ENCODE measurements around the gene EFNA5. TPM values are rescaled to one million over a fixed set of nuclear protein-coding genes. Genes with fewer than 3 reads are reported as not detected.

The EFNA5 gene
- polyA plus RNA-seq, 4 donors, result 26.1 to 30.3 (median 27.6) TPM

DNA sequence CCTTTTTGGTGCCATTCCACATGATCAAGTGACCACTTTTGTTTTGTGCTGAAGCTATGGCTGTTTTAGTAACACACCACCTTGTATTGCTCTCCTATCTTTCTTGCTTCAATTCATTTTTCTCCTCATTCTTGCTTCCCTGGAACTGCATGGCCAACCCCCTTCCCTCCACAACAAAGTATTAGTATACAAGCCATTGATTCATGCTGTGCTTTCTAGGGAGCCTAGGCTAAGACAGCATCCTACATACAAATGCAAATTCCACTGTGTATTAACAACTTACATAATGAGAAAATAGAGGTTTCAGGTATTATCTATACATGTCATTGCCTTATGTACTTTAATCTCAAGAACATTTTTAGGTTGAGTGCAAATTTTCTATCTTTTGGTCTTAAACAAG is 141.1 kb downstream of the EFNA5 start:
- no peak for DNase-seq (ENCODE audit: low read depth in 4 of 4, low spot score in 3 of 4)

DNA sequence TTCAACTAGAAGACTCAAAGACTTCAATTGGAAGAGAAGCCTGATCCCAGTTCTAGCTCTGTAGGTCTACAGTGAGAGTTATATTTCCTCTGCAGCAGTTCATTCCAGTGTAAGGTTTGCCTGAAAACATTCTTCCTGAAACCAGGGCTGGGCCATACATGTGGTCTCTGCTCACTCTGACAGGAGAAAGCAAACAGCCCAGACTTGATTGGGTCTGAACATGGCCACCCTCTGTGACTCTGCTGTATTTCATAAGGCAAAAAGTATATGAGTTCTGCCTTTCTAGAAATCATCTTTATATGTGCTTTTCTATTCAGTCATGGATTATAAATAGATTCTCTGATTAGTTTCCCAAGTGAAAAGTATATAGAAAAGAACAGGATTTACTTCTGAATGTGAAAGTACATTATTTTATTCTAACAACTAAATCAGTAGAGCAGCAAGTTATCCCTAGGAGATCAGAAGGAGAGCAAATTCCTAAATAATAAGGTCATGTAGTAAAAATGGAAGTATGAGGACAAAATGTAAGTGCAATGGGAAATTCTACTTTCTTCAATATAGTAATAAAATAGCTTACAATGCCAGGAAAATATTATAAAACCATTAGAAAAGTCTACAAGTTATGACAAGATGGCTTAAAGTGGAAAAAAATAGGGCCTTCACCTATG is 144.3 kb downstream of the EFNA5 start:
- no peak for DNase-seq (ENCODE audit: low read depth in 4 of 4, low spot score in 3 of 4)

DNA sequence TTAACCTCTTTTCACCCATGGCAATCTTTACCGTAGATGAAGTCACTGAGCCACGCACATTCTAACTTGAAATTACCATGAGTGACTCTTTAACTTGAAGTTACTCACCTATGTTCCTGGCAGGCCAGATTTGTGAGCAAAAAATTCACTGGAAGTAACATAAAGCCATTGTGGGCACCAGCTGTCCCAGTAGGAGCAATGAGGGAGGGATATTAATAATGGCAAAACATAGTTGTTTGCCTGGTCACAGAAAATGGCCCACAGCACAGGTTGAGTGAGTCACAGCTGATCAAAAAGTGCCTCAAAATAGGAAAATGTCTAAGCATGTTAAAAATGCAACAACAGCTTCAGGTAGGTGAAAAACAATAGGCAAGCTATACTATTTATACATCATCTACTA is 146.6 kb downstream of the EFNA5 start:
- no peak for DNase-seq (ENCODE audit: low read depth in 4 of 4, low spot score in 3 of 4)

DNA sequence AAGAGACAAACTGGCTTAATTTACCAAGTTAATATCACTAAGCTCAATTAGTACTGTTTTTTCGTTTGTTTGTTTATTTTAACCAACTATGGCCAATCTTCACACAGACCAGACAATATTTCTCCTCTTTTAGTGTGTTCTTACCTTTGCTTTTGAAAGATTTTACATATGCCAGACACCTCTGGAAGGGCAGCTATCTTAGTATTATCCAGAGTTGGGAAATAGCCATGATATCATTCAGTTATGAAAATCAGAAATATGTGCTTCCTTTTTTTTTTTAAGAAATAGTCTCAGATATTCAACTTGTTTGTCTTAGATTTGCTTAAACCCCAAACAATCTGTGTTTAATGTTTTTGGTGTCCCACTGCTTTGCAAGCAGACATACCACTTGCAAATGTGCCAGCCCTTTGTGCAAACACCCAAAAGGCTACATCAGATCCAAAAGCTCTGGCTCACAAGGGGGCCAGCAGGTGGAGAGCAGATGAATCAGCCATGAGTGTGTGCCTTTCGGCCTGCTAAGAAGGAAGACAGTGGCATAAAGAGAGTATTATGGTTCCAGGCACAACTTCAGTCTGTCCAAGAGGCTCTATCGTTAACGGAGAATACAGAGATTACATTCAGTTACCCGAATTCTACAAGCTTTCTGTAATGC is 147.6 kb downstream of the EFNA5 start:
- DNase-seq (ENCODE audit: low read depth in 4 of 4, low spot score in 3 of 4), result no peak

DNA sequence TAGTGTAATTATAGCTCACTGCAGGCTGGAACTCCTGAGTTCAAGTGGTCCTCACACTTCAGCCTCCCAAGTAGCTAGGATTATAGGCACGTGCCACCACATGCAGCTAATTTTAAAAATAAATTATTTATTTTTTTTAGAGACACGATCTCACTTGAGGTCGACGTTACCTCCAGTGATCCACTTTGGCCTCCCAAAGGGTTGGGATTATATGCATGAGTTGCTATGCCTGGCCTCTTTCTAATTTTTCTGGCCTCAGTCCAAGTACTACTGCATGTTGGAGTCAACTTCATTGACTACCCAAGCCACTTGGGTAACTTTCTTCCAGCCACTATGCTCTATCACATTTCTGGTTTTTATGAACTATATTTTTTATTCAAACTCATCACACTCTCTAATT is 148.3 kb downstream of the EFNA5 start:
- no peak for DNase-seq (ENCODE audit: low read depth in 4 of 4, low spot score in 3 of 4)

DNA sequence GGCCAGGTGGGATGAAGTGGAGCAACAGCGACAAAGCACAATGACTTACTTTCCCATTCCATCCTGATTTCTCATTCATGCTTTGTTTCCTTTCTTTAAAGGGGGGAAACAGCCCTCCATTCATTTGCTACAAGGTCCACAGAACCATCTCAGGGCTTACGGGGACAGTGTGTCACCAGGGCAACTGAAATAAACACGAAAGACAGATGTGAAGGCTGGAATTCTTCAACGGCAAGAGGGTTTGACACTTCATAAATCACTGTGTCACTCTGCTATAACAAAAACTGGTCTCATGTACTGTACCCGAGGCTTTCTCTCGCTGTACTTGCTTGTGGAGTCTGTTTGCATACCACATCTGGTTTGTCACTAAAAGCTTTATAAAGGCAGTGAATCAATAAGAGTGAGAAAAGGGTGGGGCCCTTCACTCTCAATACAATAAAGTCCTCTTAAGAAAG is 150.8 kb downstream of the EFNA5 start:
- DNase-seq (ENCODE audit: low read depth in 4 of 4, low spot score in 3 of 4), result peak in 1 of 4 donors; percentile 44

DNA sequence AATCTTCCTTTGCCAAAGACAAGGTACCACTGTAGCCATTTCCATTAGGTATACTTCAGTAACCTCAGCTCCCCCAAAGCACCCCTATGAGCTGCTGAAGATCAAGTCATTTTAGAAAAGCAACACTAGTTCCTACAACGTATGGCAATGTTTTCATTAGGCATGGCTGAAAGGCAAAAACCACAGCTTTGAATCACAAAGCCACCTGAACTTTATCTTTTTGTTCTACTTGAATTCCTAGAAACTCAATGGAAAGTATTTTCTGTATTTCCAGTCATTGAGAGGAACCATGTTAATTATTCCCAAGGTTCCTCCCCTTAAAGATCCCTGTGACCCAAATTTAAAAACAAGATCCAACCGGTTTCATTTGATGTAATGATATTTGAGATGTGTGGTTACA is 152.1 kb downstream of the EFNA5 start:
- DNase-seq (ENCODE audit: low read depth in 4 of 4, low spot score in 3 of 4), result no peak

DNA sequence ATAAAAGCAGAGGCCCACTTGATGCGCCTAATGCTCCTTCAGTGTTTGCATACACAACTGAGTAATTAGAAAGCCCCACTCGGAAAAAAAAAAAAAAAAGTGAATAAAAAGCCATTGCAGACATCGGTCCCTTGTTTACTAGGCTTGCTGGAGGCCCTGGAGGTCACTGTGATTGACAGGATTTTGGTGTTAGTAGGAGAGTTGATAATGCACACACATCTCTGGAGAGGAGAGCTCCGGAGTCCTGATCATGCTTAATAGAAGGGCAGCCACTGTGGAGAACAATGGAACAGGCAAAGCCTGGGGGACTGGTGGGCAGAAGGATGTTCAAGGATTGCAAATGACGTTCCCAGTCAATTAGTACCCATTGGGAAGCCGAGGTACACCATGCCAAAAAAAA is 152.5 kb downstream of the EFNA5 start:
- DNase-seq (ENCODE audit: low read depth in 4 of 4, low spot score in 3 of 4), result no peak

DNA sequence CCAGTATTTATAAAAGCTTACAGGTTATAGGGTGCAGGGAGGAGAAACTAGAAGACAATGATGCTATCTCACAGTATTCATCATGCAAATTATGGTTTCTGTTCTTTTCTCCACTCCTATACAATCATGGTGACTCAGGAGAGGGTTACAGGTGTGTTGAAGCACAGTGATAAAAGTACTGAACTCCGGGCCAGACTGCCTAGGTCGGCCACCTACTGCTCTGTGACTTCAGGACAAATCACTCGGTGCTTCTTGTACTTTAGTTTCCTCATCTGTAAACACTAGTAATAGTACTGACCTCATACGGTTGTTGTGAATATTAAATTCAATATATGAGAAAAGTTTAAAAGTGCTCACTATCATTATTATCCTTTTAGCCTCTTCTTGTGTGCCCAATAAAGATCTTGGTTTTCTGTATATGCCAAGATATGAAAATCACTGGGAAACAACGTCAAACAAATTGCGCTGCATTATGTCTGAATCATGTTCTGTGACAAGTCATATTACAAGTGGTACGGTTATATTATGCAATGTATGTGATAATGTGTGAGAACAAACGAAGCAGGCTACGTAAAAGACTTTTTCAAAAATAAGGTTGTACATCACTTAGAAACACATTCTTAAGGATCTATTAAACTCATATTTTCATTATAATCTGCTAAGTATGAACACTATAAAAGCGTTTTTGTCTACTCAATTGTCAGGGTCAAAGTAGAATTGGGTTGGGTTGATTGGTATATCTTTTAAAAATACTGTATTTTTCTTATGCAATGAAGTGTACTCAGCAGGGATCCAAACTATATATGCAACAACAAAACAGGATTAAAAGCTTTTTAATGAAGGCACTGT is 153.3 kb downstream of the EFNA5 start:
- DNase-seq (ENCODE audit: low read depth in 4 of 4, low spot score in 3 of 4), result no peak

DNA sequence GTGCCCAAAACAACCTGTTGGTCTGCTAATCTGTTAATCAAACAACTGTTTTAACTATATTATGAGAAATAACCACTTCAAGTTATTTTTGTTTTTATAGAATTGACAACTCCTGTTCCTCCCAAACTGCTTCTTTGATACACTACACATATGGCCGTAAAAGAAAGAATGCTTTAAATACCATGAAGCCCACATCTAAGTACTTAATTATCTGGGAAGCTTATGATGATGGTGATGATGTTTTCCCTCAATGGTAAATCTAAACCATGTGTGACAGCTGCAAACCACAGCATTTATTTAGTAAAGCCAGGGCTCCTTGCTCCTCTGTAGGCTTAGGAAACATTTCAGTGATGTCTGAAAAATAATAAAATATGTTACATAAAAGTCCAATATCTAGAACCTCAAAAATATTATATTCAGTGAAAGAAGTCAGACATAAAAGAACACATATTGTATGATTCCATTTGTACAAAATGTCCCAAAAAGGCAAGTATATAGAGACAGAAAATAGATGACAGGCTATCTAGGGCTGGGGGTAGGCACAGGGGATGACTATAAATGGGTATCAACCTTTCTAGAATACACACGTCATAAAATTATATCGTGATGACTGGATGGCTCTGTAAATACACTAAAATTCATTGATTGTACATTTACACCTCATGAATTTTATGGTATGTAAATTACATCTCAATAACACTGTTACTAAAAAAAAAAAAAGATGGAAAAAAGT is 154.1 kb downstream of the EFNA5 start:
- no peak for DNase-seq (ENCODE audit: low read depth in 4 of 4, low spot score in 3 of 4)

DNA sequence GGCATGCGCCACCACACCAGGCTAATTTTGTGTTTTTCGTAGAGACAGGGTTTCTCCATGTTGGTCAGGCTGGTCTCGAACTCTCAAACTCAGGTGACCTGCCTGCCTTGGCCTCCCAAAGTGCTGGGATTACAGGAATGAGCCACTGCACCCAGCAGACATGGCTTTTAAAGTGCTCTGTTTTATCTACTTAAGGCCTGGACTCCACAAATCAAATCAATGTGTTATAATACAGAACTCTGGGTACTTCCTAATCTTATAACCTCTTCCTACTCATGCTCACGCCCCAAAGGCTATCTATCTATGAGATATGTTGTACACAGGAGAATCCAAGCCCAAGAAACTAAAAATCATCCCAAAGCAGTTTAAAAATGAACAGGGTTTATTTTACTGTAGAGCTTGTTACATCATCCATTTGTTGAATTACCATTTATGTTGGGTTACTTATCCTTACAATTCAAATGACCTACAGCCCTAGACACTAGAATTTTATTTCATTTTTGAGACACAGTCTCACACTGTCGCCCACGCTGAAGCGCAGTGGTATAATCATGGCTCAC is 155.1 kb downstream of the EFNA5 start:
- no peak for DNase-seq (ENCODE audit: low read depth in 4 of 4, low spot score in 3 of 4)

DNA sequence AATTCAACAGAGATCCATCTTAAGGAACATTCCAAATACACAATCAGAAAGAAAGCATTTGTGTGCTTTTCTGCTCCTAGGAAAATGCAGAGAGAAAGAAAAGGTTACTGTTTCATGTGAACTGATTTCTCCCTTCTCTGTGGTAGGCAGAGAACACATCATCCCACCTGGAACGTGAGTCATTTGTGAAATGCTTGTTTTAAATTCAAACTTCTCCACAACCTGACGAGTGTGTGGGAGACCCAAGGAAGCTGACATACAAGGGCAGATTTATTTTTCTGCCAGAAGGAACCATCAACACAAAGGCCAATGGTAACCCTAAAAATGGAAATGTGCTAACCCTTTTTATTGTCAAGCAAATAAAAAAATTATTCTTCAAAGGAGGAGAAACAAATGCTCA is 156.4 kb downstream of the EFNA5 start:
- no peak for DNase-seq (ENCODE audit: low read depth in 4 of 4, low spot score in 3 of 4)

DNA sequence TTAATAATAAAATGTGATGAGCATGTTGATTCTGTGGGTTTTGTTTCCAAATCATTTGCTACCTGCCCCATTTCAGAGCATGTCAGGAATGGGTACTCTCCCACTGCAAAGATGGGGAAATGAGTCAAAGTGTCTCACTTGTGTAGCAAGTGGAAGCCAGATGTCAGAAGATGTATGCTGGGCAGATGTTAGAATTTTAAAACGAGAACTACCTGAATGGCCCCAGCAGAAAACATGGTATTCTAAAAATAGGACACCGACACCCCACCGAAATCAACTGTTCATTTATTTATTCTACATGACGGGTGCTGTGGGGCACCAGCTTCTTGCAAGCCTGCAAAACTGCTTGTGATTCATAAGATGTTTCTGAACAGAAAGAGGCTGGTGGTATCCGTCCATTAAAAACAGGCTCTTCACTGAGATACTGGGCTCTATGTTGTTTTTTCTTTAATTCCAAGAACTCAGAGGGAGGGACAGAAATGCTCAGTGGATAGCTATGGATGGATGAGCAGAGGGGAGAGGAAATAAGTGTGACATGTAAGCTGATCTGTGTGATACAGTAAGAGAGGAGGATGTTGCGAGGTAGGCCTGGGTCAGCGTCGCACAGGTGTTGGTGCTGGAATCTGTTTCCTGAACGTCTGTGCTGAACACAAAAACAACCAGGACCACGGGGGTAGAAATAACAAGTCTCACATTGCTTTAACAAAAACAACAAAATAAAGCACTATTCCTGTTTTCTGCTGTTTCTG is 157.2 kb downstream of the EFNA5 start:
- DNase-seq (ENCODE audit: low read depth in 4 of 4, low spot score in 3 of 4), result no peak

DNA sequence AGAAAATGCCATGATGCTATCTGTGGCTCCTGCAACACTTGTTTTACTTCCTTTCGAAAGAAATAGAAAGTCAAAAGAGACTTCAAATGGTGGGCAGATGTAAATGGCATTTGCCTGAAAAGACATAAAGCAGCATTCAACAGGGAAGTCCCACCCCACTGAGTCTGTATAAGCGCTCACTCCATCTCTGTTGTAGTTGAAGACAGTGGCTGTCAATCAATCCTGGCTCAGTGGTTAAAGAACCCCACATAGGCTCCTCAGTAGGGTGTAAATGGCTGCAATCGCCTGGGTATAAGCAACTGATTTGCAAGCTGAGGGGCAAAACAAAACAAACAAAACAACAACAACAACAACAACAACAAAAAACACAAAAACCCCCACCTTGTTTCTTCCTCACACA is 158.7 kb downstream of the EFNA5 start:
- DNase-seq (ENCODE audit: low read depth in 4 of 4, low spot score in 3 of 4), result no peak

DNA sequence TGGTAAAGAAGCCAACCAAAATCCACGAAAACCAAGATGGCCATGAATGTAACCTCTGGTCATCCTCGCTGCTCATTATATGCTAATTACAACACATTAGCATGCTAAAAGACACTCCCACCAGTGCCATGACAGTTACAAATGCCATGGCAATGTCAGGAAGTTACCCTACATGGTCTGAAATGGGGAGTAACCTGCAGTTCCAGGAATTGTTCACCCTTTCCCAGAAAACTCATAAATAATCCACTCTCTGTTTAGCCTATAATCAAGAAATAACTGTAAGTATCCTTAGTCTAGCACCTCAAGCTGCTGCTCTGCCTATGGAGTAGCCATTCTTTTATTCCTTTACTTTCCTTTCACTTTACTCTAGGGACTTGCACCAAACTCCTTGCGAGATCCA is 160.6 kb downstream of the EFNA5 start:
- no peak for DNase-seq (ENCODE audit: low read depth in 4 of 4, low spot score in 3 of 4)

DNA sequence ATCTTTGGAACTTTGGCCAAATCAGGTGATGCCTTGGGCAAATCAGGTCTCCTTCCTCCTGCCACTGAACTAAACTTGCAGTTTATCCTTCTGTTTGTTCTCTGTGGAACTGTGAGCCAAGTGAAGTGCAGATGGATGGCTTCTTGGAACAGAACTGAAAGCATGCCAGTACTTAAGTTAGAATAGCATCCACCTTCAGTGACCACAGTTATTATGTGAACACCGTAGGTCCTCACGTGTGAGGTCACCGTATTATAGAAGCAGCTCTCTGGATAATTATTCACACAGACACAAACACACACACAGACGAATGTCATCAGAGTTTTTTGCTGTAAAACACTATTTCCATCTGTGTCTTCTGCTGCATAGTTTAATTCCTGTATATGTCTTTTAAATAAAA is 162.6 kb downstream of the EFNA5 start:
- no peak for DNase-seq (ENCODE audit: low read depth in 4 of 4, low spot score in 3 of 4)

DNA sequence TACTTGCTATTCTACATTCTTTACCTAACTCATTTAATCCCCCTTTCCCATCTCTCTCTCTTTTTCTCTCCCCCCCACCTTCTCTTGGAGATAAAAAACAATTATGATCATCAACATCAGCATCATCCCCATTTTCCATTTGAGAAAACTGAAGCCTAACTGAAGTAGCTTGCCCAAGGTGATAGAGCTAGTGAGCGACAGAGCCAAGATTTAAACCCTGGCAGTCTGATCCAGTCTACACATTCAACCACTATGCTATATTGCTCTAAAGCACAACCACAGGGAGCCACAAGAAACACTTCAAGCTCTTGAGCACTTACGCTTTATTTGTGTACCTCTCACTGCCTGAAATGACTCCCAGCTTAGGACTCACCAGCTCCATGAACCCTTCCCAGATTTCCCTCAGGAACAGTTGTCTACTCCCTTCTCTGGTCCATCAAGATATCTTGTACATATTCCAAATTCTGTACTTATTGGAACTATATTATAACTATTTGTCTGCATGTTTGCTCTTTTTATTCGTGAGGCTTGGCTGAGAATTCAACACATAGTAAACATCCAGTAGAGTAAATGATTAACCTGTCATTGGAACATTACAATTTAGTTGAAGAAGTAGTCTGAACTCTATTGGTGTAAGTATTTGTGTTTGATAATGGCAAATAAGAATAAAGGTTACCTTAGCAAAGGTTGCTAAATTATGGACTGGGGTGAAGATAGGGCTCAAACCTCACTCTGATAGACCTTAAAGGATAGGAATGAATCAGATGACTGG is 164.8 kb downstream of the EFNA5 start:
- DNase-seq (ENCODE audit: low read depth in 4 of 4, low spot score in 3 of 4), result no peak

DNA sequence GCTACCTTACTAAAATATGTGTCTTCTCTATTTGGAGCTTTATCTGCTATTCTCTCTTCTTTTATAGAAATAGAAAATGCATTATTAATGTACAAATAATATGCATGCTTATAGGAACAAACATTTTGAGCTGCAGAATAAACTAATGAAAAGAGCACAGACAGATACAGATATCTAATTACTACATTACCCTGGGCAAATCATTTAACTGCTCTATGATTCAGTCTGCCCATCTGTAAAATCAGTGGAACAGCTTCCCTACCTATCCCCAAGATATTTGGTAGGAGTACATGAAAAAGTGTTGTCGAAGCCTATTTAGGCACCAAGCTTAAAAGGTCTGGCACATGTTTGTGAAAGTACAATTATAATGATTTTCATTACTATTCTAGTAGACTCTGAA is 166.3 kb downstream of the EFNA5 start:
- no peak for DNase-seq (ENCODE audit: low read depth in 4 of 4, low spot score in 3 of 4)

DNA sequence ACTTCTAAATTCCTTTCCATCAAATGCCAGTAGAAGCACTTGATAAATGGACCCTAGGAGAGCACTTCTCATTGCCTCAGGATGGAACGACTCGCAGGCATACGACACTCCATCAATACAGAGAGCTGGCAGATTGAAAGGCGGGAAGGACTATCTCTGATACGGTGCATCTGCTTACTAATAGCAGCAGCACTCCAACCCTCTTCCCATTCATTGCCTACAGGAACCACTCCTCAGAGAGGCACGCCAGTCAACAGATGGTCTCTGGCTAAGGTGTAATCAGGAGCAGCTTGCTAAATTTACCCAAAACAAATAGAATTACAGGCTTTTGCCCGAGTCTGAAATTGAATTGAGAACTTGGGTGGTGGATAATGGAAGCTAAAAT is 168.1 kb downstream of the EFNA5 start:
- no peak for DNase-seq (ENCODE audit: low read depth in 4 of 4, low spot score in 3 of 4)

Measured in right renal pelvis (tissue), 4 donors.